GM23338 (cell line): Measurements from ENCODE around the gene ITPR3. TPM values are rescaled to one million over a fixed set of nuclear protein-coding genes. Genes with fewer than 3 reads are reported as not detected.

Experiments used
- ATAC-seq: fragments of 200-7000 bp; cut with Tn5 transposase; 3 replicates; pipeline ENCODE4 v1.9.1; 2020
- DNase-seq: peaks from one replicate; pipeline ENCODE4 v3.0.0-alpha.2; 2015; ENCODE audit warnings: low spot score
- H2AFZ ChIP-seq: fragments of 200-600 bp; sonication (generic); 2 replicates; pipeline ENCODE4 v1.8.0; 2016; ENCODE audit warnings: antibody characterized with exemption, mild to moderate bottlenecking, moderate library complexity
- H3F3A ChIP-seq: fragments of 200-600 bp; sonication (generic); replicated peaks from 2 replicates; pipeline ENCODE4 v1.8.0; 2017; ENCODE audit warnings: antibody characterized with exemption, mixed run types, low read depth
- H3K27ac ChIP-seq: fragments of 200-600 bp; sonication (generic); 2 replicates; pipeline ENCODE4 v1.6.1; 2016; ENCODE audit warnings: low read depth
- H3K27me3 ChIP-seq: fragments of 200-600 bp; sonication (generic); 2 replicates; pipeline ENCODE4 v1.8.0; 2016; ENCODE audit warnings: mild to moderate bottlenecking, mixed run types, moderate library complexity; ENCODE audit not compliant: insufficient read depth
- H3K36me3 ChIP-seq: fragments of 200-600 bp; sonication (generic); 2 replicates; pipeline ENCODE4 v1.8.0; 2016; ENCODE audit warnings: mild to moderate bottlenecking; ENCODE audit not compliant: insufficient read depth
- H3K4me1 ChIP-seq: fragments of 200-600 bp; sonication (generic); 2 replicates; pipeline ENCODE4 v1.8.0; 2016; ENCODE audit warnings: mild to moderate bottlenecking, moderate library complexity; ENCODE audit not compliant: insufficient read depth
- H3K4me2 ChIP-seq: fragments of 200-600 bp; sonication (generic); 2 replicates; pipeline ENCODE4 v1.7.1; 2017; ENCODE audit warnings: mixed run types
- H3K4me3 ChIP-seq: fragments of 200-600 bp; sonication (generic); 2 replicates; pipeline ENCODE4 v1.6.1; 2016; ENCODE audit warnings: mixed run types
- H3K79me2 ChIP-seq: fragments of 200-600 bp; sonication (generic); replicated peaks from 2 replicates; pipeline ENCODE4 v1.8.0; 2017; ENCODE audit warnings: mild to moderate bottlenecking; ENCODE audit not compliant: insufficient read depth
- H3K9me2 ChIP-seq: fragments of 200-600 bp; sonication (generic); 2 replicates; pipeline ENCODE4 v1.8.0; 2017; ENCODE audit not compliant: insufficient read depth
- H4K20me1 ChIP-seq: fragments of 200-600 bp; sonication (generic); replicated peaks from 2 replicates; pipeline ENCODE4 v1.8.0; 2017; ENCODE audit warnings: mild to moderate bottlenecking; ENCODE audit not compliant: insufficient read depth
- H3K27ac Mint-ChIP-seq: 2 replicates; pipeline ENCODE4 v1.8.0; 2020; ENCODE audit warnings: inconsistent platforms, mild to moderate bottlenecking, moderate library complexity, mixed read lengths
- H3K27me3 Mint-ChIP-seq: 3 replicates; pipeline ENCODE4 v1.8.0; 2022; ENCODE audit warnings: low read depth, mild to moderate bottlenecking, moderate library complexity, mixed read lengths, inconsistent platforms; ENCODE audit not compliant: insufficient read depth, poor library complexity
- H3K36me3 Mint-ChIP-seq: 3 replicates; pipeline ENCODE4 v1.8.0; 2021; ENCODE audit warnings: low read depth, mild to moderate bottlenecking, inconsistent platforms, moderate library complexity, mixed read lengths
- H3K4me1 Mint-ChIP-seq: 3 replicates; pipeline ENCODE4 v1.8.0; 2020; ENCODE audit warnings: mild to moderate bottlenecking, inconsistent platforms, mixed read lengths
- H3K4me3 Mint-ChIP-seq: 3 replicates; pipeline ENCODE4 v1.8.0; 2021; ENCODE audit warnings: moderate library complexity, mild to moderate bottlenecking, inconsistent platforms, mixed read lengths
- H3K9me3 Mint-ChIP-seq: 3 replicates; pipeline ENCODE4 v1.8.0; 2020; ENCODE audit warnings: moderate library complexity, mild to moderate bottlenecking, inconsistent platforms, mixed read lengths
- CREB1 ChIP-seq: fragments of 250-450 bp; sonication (Bioruptor Pico); IDR thresholded peaks from 2 replicates; pipeline ENCODE4 v1.5.0; 2020; ENCODE audit warnings: low read depth, mild to moderate bottlenecking, moderate library complexity
- EZH2 ChIP-seq: fragments of 200-600 bp; sonication (generic); IDR thresholded peaks from one replicate; pipeline ENCODE4 v1.8.0; 2017; ENCODE audit warnings: antibody characterized with exemption, mild to moderate bottlenecking, low read depth; ENCODE audit not compliant: unreplicated experiment
- EZH2phosphoT487 ChIP-seq: fragments of 200-600 bp; sonication (generic); IDR thresholded peaks from one replicate; pipeline ENCODE4 v1.8.1; 2018; ENCODE audit warnings: antibody characterized with exemption; ENCODE audit not compliant: unreplicated experiment
- JUNB ChIP-seq: IDR thresholded peaks from one replicate; pipeline ENCODE4 v1.6.1; 2016; ENCODE audit warnings: antibody characterized with exemption; ENCODE audit not compliant: unreplicated experiment
- NANOG ChIP-seq: IDR thresholded peaks from 2 replicates; pipeline ENCODE4 v1.6.1; 2016; ENCODE audit warnings: antibody characterized with exemption, borderline replicate concordance
- POLR2AphosphoS5 ChIP-seq: IDR thresholded peaks from 2 replicates; pipeline ENCODE4 v1.6.1; 2016; ENCODE audit warnings: antibody characterized with exemption, low read depth
- STAT1 ChIP-seq: IDR thresholded peaks from one replicate; pipeline ENCODE4 v1.6.1; 2016; ENCODE audit warnings: antibody characterized with exemption; ENCODE audit not compliant: unreplicated experiment
- ZNF114 ChIP-seq: fragments of 250-450 bp; sonication (Bioruptor Pico); IDR thresholded peaks from 2 replicates; pipeline ENCODE4 v1.5.0; 2020; ENCODE audit warnings: mild to moderate bottlenecking, moderate library complexity
- ZNF331 ChIP-seq: fragments of 250-450 bp; sonication (Bioruptor Pico); IDR thresholded peaks from 2 replicates; pipeline ENCODE4 v1.5.0; 2020; ENCODE audit warnings: low read depth, mild to moderate bottlenecking, moderate library complexity
- ZNF462 ChIP-seq: fragments of 250-450 bp; sonication (Bioruptor Pico); IDR thresholded peaks from 2 replicates; pipeline ENCODE4 v1.5.0; 2020; ENCODE audit warnings: mild to moderate bottlenecking, moderate library complexity
- polyA plus RNA-seq: library from polyadenylated mRNA; unstranded; fragments of >200 nt; fragmentation: Nextera tagmentation; extraction: Ambion mirVana; gene quantifications from 2 replicates; pipeline ENCODE4 v1.2.1, GENCODE V29; 2016
- total RNA-seq: library from RNA; depleted of rRNA; stranded (reverse); fragments of >200 nt; shearing (Covaris generic); gene quantifications from 2 replicates; pipeline ENCODE4 v1.2.3, GENCODE V29; 2014
- TF ChIP-seq, protein P1 (sequence below), 2 experiments: fragments of 200-600 bp in 1 of 2; sonication (generic) in 1 of 2; conservative IDR thresholded peaks; 2 replicates each; pipeline versions ENCODE4 v1.5.1 to v1.6.1; 2016 to 2017; ENCODE audit warnings: antibody characterized with exemption in 2 of 2, low read depth in 2 of 2, mild to moderate bottlenecking in 2 of 2, moderate library complexity in 1 of 2
- TF ChIP-seq, protein P2 (sequence below): IDR thresholded peaks from one replicate; pipeline ENCODE4 v1.6.1; 2018; ENCODE audit warnings: antibody characterized with exemption; ENCODE audit not compliant: unreplicated experiment
- TF ChIP-seq, protein P3 (sequence below): IDR thresholded peaks from 2 replicates; pipeline ENCODE4 v1.6.1; 2016; ENCODE audit warnings: antibody characterized with exemption

The ITPR3 gene
- total and polyA plus RNA-seq, 2 experiments from 2014 or later: 7.3 to 31.9 TPM

- Histone ChIP-seq H3K9me2 (no peaks in the 10 kb centered on the region), H3K27me3 (no peaks in the 10 kb centered on the region), H3K4me2 (no peak overlapping the region), H2AFZ (no peak overlapping the region), H3K4me1 (peaks cover 5% of the 10 kb centered on the region; the same call in 1 of the 2 replicates), H3K36me3 (0 out of 2 replicates have a peak, but pooled peaks cover 5% of the 10 kb centered on the region), H3F3A (no peaks in the 10 kb centered on the region), H3K27ac (0 out of 2 replicates have a peak overlapping the region, but pooled peaks have one; percentile 39), H4K20me1 (no peaks in the 10 kb centered on the region), H3K4me3 (no peak overlapping the region), H3K79me2 (peaks cover 16% of the 10 kb centered on the region)
- peaks cover 24% of the 10 kb centered on the region for H3K36me3 Mint-ChIP-seq
- no peak overlapping the region for H3K4me3 Mint-ChIP-seq
- ATAC-seq (no peak), DNase-seq (no peak)
- peaks cover 6% of the 10 kb centered on the region for H3K27me3 Mint-ChIP-seq
- TF ChIP-seq EZH2phosphoT487: no peak
- no peak for TF ChIP-seq NANOG
- TF ChIP-seq JUNB: no peak
- no peak for TF ChIP-seq ZNF462 (CRISPR knock-in tag)
- TF ChIP-seq CREB1 (CRISPR knock-in tag): no peak
- TF ChIP-seq STAT1: no peak
- no peak for TF ChIP-seq POLR2AphosphoS5
- TF ChIP-seq ZNF114: no peak
- no peak for TF ChIP-seq ZNF331 (CRISPR knock-in tag)
- TF ChIP-seq, protein P1, sequence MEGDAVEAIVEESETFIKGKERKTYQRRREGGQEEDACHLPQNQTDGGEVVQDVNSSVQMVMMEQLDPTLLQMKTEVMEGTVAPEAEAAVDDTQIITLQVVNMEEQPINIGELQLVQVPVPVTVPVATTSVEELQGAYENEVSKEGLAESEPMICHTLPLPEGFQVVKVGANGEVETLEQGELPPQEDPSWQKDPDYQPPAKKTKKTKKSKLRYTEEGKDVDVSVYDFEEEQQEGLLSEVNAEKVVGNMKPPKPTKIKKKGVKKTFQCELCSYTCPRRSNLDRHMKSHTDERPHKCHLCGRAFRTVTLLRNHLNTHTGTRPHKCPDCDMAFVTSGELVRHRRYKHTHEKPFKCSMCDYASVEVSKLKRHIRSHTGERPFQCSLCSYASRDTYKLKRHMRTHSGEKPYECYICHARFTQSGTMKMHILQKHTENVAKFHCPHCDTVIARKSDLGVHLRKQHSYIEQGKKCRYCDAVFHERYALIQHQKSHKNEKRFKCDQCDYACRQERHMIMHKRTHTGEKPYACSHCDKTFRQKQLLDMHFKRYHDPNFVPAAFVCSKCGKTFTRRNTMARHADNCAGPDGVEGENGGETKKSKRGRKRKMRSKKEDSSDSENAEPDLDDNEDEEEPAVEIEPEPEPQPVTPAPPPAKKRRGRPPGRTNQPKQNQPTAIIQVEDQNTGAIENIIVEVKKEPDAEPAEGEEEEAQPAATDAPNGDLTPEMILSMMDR (conservative IDR thresholded peaks at IDR 0.05; ENCODE audit: low read depth in 2 of 2): no peak
- no peak for TF ChIP-seq EZH2
- TF ChIP-seq, protein P2, sequence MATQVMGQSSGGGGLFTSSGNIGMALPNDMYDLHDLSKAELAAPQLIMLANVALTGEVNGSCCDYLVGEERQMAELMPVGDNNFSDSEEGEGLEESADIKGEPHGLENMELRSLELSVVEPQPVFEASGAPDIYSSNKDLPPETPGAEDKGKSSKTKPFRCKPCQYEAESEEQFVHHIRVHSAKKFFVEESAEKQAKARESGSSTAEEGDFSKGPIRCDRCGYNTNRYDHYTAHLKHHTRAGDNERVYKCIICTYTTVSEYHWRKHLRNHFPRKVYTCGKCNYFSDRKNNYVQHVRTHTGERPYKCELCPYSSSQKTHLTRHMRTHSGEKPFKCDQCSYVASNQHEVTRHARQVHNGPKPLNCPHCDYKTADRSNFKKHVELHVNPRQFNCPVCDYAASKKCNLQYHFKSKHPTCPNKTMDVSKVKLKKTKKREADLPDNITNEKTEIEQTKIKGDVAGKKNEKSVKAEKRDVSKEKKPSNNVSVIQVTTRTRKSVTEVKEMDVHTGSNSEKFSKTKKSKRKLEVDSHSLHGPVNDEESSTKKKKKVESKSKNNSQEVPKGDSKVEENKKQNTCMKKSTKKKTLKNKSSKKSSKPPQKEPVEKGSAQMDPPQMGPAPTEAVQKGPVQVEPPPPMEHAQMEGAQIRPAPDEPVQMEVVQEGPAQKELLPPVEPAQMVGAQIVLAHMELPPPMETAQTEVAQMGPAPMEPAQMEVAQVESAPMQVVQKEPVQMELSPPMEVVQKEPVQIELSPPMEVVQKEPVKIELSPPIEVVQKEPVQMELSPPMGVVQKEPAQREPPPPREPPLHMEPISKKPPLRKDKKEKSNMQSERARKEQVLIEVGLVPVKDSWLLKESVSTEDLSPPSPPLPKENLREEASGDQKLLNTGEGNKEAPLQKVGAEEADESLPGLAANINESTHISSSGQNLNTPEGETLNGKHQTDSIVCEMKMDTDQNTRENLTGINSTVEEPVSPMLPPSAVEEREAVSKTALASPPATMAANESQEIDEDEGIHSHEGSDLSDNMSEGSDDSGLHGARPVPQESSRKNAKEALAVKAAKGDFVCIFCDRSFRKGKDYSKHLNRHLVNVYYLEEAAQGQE: no peak
- TF ChIP-seq, protein P3, sequence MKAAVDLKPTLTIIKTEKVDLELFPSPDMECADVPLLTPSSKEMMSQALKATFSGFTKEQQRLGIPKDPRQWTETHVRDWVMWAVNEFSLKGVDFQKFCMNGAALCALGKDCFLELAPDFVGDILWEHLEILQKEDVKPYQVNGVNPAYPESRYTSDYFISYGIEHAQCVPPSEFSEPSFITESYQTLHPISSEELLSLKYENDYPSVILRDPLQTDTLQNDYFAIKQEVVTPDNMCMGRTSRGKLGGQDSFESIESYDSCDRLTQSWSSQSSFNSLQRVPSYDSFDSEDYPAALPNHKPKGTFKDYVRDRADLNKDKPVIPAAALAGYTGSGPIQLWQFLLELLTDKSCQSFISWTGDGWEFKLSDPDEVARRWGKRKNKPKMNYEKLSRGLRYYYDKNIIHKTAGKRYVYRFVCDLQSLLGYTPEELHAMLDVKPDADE: no peak
- no peaks in the 10 kb centered on the region; the same call in 2 of the 3 replicates for H3K9me3 Mint-ChIP-seq
- no peak overlapping the region for H3K27ac Mint-ChIP-seq
- peaks cover 9% of the 10 kb centered on the region; the same call in 2 of the 3 replicates for H3K4me1 Mint-ChIP-seq
These were observed 44.0 kb upstream of the ITPR3 start for GRCh38 chr6:33577106-33577535.
